MV-4-11 (cell line): Measurements from ENCODE around the gene ALDH1A1.

Experiments
- DNase-seq: peaks from one replicate; lab custom pipeline; 2025; lab: John Stamatoyannopoulos, UW

ALDH1A1 gene

DNA sequence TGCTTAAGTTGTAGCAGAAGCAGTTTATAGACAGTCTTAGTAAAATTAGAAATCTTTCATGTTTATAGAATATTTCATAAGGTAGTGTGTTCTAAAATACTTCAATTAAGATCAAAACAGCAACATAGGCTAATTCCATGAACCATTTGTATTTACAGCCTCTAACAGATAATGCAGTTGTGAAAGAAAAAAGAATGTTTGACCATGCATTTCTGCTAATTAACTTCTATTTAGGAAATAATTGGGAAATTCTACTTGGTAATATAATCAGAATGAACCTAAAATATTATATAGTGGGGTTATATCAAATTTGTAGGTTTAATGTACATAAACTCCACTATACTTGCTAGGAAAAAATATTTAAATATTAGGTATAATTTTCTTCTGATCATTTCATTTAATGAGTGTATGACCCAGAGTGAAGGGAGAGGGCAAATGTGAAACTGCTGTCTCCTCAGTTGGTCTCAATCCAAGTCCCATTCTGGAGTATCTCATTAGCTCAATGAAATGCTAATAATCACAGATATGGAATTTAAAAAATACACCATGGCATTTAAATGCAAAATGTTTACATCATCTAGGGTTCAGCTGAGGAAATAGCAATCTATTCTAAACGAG lies 34.9 kb downstream of the ALDH1A1 start:
- no peak for DNase-seq

DNA sequence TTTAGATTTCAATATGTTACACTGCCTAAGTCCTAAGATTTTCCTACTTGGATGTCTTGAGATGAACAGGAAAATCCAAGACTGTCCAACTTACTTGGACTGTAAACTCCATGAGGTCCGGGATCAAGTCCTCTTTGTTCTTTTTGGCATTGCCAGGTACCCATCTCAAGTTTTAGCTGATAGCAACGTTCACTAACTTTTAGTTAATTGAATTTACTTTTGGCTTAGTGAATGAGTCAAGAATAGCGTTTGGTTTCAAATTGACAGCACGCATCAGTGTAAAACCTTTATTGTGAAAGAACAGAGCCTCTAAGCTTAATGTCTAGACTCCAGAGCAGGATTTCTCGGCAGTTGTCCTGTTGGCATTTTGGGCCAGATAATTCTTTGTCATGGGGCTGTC lies 37.2 kb downstream of the ALDH1A1 start:
- DNase-seq: no peak

GRCh38 chr9:72914750-72915149 lies 38.1 kb downstream of the ALDH1A1 start:
- no peak for DNase-seq

- DNase-seq: no peak
Observed at GRCh38 chr9:72913382-72914009, 39.4 kb downstream of the ALDH1A1 start.

DNA sequence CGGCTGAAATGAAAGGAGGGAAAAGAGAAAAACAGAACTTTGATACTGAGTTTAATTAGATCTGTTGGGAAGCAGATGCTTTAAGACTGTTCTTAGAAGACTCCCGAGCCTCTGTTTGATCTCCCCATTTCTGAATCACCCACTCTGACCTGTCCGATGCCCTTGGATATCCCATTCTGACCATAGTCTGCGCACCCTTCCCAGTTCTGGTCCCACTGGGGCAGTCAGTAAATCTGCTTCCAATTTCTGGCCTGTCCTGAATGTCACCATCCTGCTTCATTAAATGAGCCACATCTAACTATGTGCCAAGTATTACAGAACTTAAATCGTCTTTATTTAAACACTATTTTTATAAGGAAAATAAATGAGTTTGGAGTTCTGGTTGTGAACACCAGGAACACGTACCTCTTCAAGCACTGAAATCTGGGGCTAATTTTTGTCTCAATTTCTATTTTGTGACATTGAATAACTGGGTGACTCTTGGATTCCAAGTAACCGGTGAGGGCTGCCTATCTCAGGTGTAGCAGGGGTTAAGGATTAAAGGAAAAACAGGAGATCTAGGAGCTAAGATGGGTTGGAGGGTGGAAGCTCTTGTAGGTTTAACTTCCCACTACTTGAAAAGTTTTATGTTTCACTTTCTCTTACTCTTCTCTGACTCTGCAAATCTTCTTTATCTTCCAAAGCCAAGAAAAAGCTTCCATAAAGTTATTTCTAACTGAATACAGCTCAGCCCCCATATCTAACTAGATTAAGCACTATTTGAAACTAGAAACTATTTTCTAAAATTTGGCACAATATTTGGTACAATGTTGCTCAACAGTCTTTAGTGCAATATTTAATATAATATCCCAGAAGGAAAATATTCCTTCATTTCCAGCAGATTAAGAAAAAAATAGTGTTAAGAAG lies 40.1 kb downstream of the ALDH1A1 start:
- no peak for DNase-seq

GRCh38 chr9:72911816-72912215 lies 41.0 kb downstream of the ALDH1A1 start:
- no peak for DNase-seq

DNA sequence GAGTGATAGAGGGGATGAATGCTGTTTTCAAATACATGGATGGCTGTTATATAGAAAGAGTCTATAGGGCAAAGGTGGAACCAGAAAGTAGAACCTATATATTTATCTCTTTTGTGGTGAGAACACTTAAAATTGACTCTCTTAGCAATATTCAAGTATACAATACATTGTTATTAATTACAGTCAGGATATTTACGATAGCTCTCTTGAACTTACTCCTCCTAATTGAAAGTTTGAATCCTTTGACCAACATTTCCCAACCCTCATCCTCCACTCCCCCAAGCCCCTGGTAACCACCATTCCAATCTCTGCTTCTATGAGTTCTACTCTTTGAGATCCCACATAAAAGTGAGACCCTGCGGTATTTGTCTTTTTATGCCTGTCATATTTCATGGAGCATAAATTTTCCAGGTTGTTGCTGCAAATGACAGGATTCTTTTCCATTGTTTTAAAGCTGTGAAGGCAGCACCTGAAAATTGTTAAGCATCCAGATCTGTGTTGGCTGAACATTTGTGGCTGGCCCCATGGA lies 41.5 kb downstream of the ALDH1A1 start:
- no peak for DNase-seq

DNA sequence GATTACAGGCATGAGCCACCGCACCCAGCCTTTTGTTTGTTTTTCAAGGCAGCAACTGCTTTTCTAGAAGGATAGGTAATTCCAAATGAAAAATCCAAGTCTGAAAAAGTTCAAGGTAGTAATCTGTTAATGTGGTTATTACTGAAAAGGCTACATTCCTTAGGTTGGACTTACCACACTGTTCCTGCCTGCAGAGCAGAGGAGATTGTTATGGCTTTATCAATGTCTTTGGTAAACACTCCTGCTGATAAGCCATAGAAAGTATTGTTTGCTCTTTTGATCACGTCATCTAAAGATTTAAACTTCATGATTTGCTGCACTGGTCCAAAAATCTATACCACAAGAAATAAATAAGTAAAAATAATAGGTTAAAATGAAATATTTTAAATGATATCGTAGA lies 43.4 kb downstream of the ALDH1A1 start:
- no peak for DNase-seq

DNA sequence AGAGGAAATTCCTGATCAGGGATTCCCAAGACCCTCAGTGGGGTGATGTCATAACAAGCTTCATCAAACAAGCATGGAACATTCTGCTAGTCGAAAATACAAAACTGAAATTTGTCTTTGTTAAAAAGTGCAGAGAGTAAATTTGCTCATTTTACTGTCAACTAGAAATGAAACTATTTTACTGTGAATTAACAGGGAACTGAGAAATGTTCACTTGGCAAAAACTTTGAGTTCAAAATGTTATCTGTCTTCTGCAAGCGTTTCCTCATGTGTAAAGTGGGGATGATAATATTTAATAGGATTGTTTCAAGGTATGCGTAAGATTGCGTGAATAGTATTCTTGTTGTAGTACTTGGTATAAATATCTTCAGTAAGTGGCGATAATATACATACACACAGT lies 45.4 kb downstream of the ALDH1A1 start:
- DNase-seq: no peak

- no peak for DNase-seq
Observed at GRCh38 chr9:72906810-72907209, 46.0 kb downstream of the ALDH1A1 start.

DNA sequence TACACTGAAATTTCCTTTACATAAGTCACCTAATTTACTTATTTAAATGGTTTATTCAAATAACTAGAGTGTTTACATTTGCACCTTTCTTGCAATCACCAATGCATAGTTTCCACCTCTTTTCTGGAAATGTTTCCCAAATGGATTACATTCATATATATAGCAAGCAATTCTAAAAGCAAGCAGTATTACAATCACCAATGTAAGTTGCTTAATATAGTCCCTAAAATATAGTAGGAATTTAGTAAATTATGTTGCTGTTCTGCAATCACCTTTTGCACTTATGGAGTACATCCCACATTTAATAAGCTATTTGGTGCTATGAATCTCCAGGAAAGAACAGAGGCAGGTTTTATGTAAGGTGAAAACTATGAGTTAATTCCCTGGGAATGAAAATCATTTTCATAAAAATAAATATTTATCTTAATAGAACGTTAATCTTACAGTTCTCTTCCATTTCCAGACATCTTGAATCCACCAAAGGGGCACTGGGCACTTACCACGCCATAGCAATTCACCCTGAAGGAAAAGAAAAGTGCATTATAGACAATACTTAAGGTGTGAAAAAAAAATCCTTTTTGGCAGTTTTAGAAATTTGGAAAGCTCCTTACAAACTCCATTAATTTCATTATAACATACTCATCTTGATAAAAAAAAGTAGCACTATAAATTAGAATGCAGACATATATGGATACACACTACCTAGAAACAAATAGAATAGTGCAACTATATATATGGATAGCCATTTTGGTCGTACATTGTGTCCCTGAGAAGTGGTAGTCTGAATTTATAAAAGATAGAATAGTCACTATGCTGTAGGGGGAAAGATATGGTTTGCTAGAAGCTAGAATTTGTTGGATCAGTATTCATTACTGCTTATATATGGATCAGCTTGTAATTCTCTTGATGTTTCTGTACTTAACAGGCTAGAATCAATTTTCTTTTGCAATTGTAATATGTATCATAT lies 47.1 kb downstream of the ALDH1A1 start:
- no peak for DNase-seq

DNA sequence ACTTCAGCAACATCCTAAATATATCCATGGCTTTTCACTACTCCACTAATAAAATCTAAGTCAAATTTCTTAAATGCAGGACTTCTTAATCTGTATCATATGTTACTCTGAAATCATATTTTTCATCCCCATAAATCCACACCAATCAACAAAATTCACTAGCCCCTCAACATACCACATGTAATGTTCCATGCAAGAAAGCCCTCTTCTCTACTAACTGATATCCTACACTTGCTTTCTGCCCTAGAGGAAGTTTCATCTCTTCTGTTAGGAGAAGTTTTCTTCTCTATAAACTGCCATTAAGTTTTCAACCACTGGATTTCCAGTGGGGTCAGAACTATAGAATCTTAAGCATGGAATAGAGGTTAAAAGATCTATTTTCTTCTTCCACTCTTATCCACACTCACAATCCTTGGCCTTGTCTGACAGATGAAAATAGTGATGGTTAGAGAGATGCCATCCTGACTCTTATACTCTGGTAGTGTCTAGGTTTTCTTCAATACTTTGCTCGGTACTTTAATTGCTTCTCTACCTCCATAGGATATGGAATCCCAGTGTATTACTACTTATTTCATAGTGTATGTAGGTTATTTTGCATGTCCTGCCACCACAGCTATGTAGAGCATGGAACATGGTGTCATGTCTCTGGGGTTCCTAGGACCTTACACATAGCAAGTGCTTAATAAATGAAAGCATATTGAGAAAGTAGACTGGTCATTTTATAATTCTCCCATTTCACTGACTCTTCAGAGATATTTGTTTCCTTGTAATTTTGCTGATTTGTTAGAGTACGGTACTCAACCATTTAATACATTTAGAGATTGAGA lies 48.4 kb downstream of the ALDH1A1 start:
- no peak for DNase-seq

DNA sequence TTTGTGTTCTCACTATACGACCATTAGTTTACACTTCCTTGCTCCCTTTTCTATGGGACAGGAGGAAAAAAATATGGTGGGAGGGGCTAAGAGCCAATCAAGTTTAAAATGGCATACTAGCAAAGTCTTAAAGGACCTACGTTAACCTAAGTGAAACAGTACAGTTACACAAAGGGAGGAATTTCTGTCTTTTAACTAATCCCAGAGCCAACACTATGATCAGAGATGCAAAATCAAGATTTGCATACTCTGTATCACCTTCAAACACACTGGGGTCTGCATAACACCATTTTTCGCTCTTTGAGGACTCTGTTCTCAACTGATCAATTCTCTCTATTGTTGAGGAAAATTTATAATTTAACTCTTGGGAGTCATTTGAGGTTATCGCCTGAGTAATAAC lies 49.8 kb downstream of the ALDH1A1 start:
- DNase-seq: no peak

DNA sequence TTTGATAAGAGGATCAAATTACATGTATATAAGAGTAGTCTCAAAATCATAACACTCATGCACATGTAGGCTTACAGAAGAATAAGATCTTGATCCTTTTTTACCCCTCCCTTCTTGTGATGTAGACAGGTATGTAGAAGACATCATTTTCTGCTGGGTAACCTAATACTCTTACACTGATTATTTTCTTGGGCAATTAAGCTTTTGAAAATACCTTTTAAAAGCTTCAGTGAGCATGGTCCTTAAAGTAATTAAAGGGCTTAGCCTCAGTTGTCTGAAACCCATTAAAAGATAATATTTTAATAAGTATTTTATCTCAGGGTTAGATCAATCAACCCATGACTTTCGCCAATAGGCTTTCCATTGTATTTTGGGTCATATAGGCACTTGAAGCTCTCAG lies 50.6 kb downstream of the ALDH1A1 start:
- DNase-seq: no peak

DNA sequence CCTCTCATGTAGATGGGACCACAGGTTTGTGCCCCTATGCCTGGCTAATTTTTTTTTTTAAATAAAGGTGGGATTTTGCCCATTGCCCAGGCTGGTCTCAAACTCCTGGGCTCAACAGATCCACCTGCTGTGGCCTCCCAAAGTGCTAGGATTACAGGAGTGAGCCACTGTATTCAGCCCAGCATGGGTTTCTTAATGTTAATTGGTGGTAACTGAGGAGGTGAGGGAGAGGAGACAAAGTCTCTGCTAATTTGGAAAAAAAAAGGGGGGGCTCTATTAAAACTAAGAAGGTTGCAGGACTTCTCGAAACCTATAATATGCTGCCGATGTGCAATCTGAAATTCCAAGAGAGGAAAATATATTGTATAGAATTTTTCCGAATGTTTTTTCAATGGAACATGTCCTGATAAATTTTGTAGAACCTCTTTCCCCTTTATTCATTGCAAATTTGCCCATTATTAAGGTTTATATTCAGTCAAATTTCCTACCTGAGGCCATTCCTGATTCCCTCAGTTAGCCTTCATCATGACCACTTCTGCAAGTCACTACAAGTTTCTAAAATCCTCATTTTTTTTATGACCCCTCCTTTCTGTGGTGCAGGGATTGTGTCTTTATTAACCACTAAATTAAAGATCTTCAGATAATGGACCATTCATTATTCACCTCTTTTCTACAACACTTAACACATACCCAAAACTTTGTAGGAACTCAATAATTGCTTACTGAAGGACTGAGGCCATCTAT lies 52.9 kb downstream of the ALDH1A1 start:
- no peak for DNase-seq

DNA sequence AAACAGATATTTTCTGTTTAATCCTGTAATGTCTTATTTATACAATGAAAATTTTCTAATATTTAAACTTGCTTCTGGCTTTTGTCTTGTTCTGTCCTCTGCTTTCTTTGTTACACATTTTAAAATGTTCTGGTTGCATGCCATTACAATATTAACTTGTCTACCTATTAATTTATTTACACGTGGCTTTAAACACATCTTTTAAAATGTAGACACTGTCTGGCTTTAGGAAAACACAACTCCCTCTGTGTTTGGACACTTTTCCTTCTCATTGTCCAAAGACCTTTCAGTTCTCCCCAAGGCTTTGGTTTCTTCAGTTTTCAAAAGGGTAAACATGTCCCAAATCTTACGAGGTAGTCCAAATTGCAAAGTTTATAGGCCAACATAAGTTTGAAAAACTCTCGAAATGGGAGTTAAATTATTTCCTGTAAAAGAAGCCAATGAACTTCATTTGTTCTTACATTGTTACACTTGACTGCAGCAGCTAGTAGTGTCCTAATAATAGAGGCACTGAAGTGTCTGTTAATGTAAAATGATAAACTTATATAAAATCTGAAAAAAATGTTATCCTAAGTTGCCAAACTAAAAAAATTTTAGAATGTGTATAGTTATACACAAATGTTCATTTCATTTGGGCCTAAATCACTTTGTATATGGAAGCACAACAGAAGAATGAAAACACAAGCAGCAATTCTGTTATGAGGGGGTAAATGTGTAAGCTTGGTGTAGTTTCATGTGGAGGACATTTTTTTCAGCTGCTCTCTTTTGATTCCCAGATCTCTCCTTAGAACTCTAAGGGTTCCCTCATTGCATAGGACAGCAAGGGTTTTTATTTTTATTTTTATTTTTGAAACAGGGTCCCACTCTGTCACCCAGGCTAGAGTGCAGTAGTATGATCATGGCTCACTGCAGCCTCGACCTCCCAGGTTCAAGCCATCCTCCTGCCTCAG lies 53.8 kb downstream of the ALDH1A1 start:
- DNase-seq: no peak

GRCh38 chr9:72898360-72898759 lies 54.5 kb downstream of the ALDH1A1 start:
- no peak for DNase-seq

DNA sequence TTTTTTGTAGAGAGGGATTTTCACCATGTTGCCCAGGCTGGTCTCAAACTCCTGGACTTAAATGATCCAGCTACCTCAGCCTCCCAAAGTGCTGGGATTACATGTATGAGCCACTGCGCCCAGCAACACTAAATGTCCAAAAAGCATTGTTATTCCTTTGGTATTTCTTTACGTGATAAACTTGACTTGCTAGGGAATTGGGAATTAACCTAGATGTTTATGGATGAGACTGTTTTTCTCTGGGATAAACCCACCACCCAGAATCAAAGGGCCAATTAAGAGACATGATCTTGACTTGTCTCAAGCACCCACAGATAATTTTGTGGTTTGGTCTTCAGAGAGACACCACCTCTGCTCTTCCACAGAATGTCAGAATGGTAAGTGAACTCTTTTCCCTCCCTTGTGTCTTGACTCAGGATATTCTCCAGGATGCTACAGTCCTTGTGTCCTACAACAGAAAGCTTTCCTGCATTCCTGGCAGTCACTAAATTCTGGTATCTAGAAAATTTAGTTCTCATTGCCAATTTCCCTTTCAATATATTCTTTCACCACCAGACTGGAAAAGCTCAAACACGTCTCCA lies 55.7 kb downstream of the ALDH1A1 start:
- DNase-seq: no peak

DNA sequence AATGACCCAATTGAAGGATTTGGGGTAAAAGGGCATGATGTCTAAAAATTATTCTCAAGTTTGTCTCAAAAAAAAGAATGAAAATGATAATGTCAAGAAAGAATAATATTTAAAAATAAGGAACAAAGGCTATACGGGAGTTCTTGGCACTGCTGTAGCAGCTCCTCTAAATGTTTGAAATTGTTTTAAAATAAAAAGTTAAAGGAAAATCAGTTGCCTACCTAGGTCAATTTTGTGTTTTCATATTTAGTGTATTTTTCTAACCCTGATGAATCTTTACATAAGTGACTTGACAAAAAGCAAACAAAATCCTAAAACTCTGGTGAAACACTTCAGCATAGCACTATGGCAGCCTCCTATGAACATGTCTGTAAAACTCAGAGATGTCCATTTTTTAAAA lies 56.4 kb downstream of the ALDH1A1 start:
- DNase-seq: no peak
